C4-2B (cell line): Measurements from ENCODE around the gene ASB8.

ENCODE experiments used
- CTCF ChIP-seq: fragments of 450-650 bp; conservative IDR thresholded peaks from 2 replicates; pipeline ENCODE4 v1.5.1; 2017; ENCODE audit warnings: mild to moderate bottlenecking
- ZFX ChIP-seq: fragments of 450-650 bp; IDR thresholded peaks from 2 replicates; pipeline ENCODE4 v1.6.1; 2017

GRCh38 chr12:48145981-48146380 lies 11.3 kb downstream of the ASB8 start:
- TF ChIP-seq CTCF (no peak), ZFX (no peak)
